Loucy (cell line): ENCODE results near the gene H2AZ2.
"Not testable (repeated sequence)": the region's sequence is repeated elsewhere in the genome, so short reads cannot be mapped to it uniquely, and the experiment has no call there.

Experiments
- H2AFZ ChIP-seq: fragments of 200-600 bp; sonication (generic); 2 replicates; pipeline ENCODE4 v1.6.0; 2016; ENCODE audit warnings: antibody characterized with exemption, mild to moderate bottlenecking, low read length, moderate library complexity
- H3F3A ChIP-seq: fragments of 200-600 bp; 2 replicates; pipeline ENCODE4 v1.6.0; 2016; ENCODE audit warnings: antibody characterized with exemption, low read depth, mild to moderate bottlenecking
- H3K27me3 ChIP-seq: fragments of 200-600 bp; sonication (generic); 2 replicates; pipeline ENCODE4 v1.6.1; 2014; ENCODE audit warnings: low read length, mild to moderate bottlenecking; ENCODE audit not compliant: insufficient read depth, poor library complexity, severe bottlenecking
- H3K36me3 ChIP-seq: fragments of 200-600 bp; sonication (generic); 2 replicates; pipeline ENCODE4 v1.6.1; 2016; ENCODE audit warnings: low read length; ENCODE audit not compliant: insufficient read depth
- H3K4me1 ChIP-seq: fragments of 200-600 bp; sonication (generic); 2 replicates; pipeline ENCODE4 v1.5.1; 2014; ENCODE audit warnings: low read length, mild to moderate bottlenecking; ENCODE audit not compliant: insufficient read depth, poor library complexity, severe bottlenecking
- H3K4me2 ChIP-seq: fragments of 200-600 bp; sonication (generic); 2 replicates; pipeline ENCODE4 v1.6.0; 2014; ENCODE audit warnings: antibody characterized with exemption, low read length, low read depth, mild to moderate bottlenecking; ENCODE audit not compliant: poor library complexity, severe bottlenecking
- H3K4me3 ChIP-seq: fragments of 200-600 bp; sonication (generic); 2 replicates; pipeline ENCODE4 v1.5.1; 2014; ENCODE audit warnings: low read length, mild to moderate bottlenecking, mixed read lengths; ENCODE audit not compliant: poor library complexity, severe bottlenecking
- H3K79me2 ChIP-seq: fragments of 200-600 bp; sonication (generic); 2 replicates; pipeline ENCODE4 v1.6.1; 2014; ENCODE audit warnings: low read length; ENCODE audit not compliant: insufficient read depth
- H3K9ac ChIP-seq: fragments of 200-600 bp; sonication (generic); 2 replicates; pipeline ENCODE4 v1.6.0; 2014; ENCODE audit warnings: mild to moderate bottlenecking, low read depth, low read length, moderate library complexity; ENCODE audit not compliant: poor library complexity, severe bottlenecking
- H3K9me2 ChIP-seq: fragments of 200-600 bp; sonication (generic); replicated peaks from 2 replicates; pipeline ENCODE4 v1.6.1; 2016; ENCODE audit warnings: low read depth, low read length, mixed read lengths
- H3K9me3 ChIP-seq: fragments of 200-600 bp; sonication (generic); 2 replicates; pipeline ENCODE4 v1.6.1; 2014; ENCODE audit warnings: mild to moderate bottlenecking, antibody characterized with exemption, low read length, low read depth; ENCODE audit not compliant: insufficient read depth
- H4K20me1 ChIP-seq: fragments of 200-600 bp; sonication (generic); 2 replicates; pipeline ENCODE4 v1.6.0; 2014; ENCODE audit warnings: antibody characterized with exemption, low read length, mild to moderate bottlenecking; ENCODE audit not compliant: insufficient read depth, poor library complexity, severe bottlenecking
- EZH2phosphoT487 ChIP-seq: fragments of 200-600 bp; IDR thresholded peaks from 2 replicates; pipeline ENCODE4 v1.6.1; 2018; ENCODE audit warnings: antibody characterized with exemption, mild to moderate bottlenecking, moderate library complexity, borderline replicate concordance
- TF ChIP-seq, protein P1 (sequence below): fragments of 200-600 bp; sonication (generic); conservative IDR thresholded peaks from 2 replicates; pipeline ENCODE4 v1.5.1; 2014; ENCODE audit warnings: mild to moderate bottlenecking, antibody characterized with exemption, low read length

The H2AZ2 gene

DNA sequence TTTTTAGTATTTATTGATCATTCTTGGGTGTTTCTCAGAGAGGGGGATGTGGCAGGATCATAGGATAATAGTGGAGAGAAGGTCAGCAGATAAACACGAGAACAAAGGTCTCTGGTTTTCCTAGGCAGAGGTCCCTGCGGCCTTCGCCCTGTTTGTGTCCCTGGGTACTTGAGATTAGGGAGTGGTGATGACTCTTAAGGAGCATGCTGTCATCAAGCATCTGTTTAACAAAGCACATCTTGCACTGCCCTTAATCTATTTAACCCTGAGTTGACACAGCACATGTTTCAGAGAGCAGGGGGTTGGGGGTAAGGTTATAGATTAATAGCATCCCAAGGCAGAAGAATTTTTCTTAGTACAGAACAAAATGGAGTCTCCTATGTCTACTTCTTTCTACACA is 22.4 kb upstream of the H2AZ2 start:
- H4K20me1 ChIP-seq, H2AFZ ChIP-seq, H3K4me2 ChIP-seq, H3K79me2 ChIP-seq, H3K36me3 ChIP-seq, H3K4me1 ChIP-seq, H3K27me3 ChIP-seq, H3K9me2 ChIP-seq, H3K9ac ChIP-seq, H3K9me3 ChIP-seq, H3K4me3 ChIP-seq, H3F3A ChIP-seq: not testable (repeated sequence)

GRCh38 chr7:44867073-44867995 is 19.4 kb upstream of the H2AZ2 start:
- 0 out of 2 replicates have a peak overlapping the region, but pooled peaks have one; percentile 41 for H2AFZ ChIP-seq
- no peak overlapping the region for H3K4me2 ChIP-seq
- H3K9me3 ChIP-seq: no peaks in the 10 kb centered on the region
- no peaks in the 10 kb centered on the region for H3K9me2 ChIP-seq
- H3K79me2 ChIP-seq: no peaks in the 10 kb centered on the region
- H3K27me3 ChIP-seq: no peaks in the 10 kb centered on the region
- no peaks in the 10 kb centered on the region for H3K4me1 ChIP-seq
- no peaks in the 10 kb centered on the region for H4K20me1 ChIP-seq
- no peak overlapping the region for H3K9ac ChIP-seq
- H3K4me3 ChIP-seq: no peak overlapping the region
- no peak for TF ChIP-seq EZH2phosphoT487
- TF ChIP-seq, protein P1, sequence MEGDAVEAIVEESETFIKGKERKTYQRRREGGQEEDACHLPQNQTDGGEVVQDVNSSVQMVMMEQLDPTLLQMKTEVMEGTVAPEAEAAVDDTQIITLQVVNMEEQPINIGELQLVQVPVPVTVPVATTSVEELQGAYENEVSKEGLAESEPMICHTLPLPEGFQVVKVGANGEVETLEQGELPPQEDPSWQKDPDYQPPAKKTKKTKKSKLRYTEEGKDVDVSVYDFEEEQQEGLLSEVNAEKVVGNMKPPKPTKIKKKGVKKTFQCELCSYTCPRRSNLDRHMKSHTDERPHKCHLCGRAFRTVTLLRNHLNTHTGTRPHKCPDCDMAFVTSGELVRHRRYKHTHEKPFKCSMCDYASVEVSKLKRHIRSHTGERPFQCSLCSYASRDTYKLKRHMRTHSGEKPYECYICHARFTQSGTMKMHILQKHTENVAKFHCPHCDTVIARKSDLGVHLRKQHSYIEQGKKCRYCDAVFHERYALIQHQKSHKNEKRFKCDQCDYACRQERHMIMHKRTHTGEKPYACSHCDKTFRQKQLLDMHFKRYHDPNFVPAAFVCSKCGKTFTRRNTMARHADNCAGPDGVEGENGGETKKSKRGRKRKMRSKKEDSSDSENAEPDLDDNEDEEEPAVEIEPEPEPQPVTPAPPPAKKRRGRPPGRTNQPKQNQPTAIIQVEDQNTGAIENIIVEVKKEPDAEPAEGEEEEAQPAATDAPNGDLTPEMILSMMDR: no peak
- no peaks in the 10 kb centered on the region for H3F3A ChIP-seq
- H3K36me3 ChIP-seq: no peaks in the 10 kb centered on the region

- not testable (repeated sequence) for H3K79me2 ChIP-seq, H4K20me1 ChIP-seq, H3K9me2 ChIP-seq, H3K9ac ChIP-seq, H3F3A ChIP-seq, H3K36me3 ChIP-seq, H3K9me3 ChIP-seq, H2AFZ ChIP-seq, H3K4me1 ChIP-seq, H3K4me2 ChIP-seq, H3K27me3 ChIP-seq, H3K4me3 ChIP-seq
Observed at GRCh38 chr7:44861949-44862348, 14.1 kb upstream of the H2AZ2 start.

GRCh38 chr7:44858161-44858560 is 10.3 kb upstream of the H2AZ2 start:
- H3K36me3 ChIP-seq: no peaks in the 10 kb centered on the region
- TF ChIP-seq EZH2phosphoT487: no peak
- TF ChIP-seq, protein P1: peak; percentile 50

More at GRCh38 chr7:44858161-44858560, 10.3 kb upstream of the H2AZ2 start:
- no peak overlapping the region for H3K9ac ChIP-seq
- no peaks in the 10 kb centered on the region for H3K79me2 ChIP-seq
- H4K20me1 ChIP-seq: no peaks in the 10 kb centered on the region
- H3K9me2 ChIP-seq: no peaks in the 10 kb centered on the region
- no peaks in the 10 kb centered on the region for H3K9me3 ChIP-seq
- H3K4me1 ChIP-seq: no peaks in the 10 kb centered on the region
- H3F3A ChIP-seq: no peaks in the 10 kb centered on the region
- no peak overlapping the region for H3K4me2 ChIP-seq
- no peak overlapping the region for H3K4me3 ChIP-seq
- no peak overlapping the region for H2AFZ ChIP-seq
- no peaks in the 10 kb centered on the region for H3K27me3 ChIP-seq
